Measurements from ENCODE around the gene ERGIC1.

DNA sequence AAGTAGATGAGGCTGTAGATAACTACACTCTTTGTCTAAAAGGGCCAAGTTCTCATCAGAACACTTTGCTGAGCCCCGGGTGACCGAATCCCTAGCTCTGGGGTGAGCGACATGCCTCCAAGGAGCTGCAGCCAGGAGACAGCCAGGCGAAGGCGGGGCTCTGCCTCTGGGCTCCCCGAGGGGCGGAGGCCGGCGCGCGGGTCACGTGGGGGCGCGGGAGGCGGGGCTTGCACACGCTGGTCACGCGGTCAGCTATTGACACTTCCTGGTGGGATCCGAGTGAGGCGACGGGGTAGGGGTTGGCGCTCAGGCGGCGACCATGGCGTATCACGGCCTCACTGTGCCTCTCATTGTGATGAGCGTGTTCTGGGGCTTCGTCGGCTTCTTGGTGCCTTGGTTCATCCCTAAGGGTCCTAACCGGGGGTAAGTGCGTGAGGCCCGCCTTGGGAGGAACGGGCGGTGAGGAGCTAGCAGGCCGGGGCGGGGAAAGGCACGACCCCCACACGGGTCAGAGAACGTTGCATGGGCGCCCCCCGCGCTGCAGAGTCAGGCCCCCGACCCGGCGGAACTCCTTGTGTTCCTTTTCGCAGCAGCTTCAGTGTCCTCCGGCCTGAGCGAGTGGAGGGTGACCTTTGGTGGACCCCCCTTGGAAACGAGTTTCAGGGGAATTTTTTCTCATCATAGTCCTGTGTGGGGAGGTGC is 149.6 kb downstream of the ERGIC1 start, which contains the start of gene ATP6V0E1:
- TF ChIP-seq, protein P1, sequence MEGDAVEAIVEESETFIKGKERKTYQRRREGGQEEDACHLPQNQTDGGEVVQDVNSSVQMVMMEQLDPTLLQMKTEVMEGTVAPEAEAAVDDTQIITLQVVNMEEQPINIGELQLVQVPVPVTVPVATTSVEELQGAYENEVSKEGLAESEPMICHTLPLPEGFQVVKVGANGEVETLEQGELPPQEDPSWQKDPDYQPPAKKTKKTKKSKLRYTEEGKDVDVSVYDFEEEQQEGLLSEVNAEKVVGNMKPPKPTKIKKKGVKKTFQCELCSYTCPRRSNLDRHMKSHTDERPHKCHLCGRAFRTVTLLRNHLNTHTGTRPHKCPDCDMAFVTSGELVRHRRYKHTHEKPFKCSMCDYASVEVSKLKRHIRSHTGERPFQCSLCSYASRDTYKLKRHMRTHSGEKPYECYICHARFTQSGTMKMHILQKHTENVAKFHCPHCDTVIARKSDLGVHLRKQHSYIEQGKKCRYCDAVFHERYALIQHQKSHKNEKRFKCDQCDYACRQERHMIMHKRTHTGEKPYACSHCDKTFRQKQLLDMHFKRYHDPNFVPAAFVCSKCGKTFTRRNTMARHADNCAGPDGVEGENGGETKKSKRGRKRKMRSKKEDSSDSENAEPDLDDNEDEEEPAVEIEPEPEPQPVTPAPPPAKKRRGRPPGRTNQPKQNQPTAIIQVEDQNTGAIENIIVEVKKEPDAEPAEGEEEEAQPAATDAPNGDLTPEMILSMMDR (IDR thresholded peaks at IDR 0.05) = peak in 1 of 7 experiments; percentile 4
- peak; percentile 68 to 88 (median 82) for TF ChIP-seq POLR2A (IDR thresholded peaks at IDR 0.05)

All from body of pancreas (tissue), 4 donors.